Activated naive CD4-positive, alpha-beta T cell treated with anti-CD3 and anti-CD28 coated beads, Interleukin-2, amount 50 U/mL, for 16 hours (primary cell): ENCODE data around the gene UNC5CL.

Experiments
- DNase-seq: peaks from one replicate; pipeline ENCODE4 v3.0.0-alpha.2; 2020

Gene UNC5CL, protein sequence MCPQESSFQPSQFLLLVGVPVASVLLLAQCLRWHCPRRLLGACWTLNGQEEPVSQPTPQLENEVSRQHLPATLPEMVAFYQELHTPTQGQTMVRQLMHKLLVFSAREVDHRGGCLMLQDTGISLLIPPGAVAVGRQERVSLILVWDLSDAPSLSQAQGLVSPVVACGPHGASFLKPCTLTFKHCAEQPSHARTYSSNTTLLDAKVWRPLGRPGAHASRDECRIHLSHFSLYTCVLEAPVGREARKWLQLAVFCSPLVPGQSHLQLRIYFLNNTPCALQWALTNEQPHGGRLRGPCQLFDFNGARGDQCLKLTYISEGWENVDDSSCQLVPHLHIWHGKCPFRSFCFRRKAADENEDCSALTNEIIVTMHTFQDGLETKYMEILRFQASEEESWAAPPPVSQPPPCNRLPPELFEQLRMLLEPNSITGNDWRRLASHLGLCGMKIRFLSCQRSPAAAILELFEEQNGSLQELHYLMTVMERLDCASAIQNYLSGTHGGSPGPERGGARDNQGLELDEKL

DNA sequence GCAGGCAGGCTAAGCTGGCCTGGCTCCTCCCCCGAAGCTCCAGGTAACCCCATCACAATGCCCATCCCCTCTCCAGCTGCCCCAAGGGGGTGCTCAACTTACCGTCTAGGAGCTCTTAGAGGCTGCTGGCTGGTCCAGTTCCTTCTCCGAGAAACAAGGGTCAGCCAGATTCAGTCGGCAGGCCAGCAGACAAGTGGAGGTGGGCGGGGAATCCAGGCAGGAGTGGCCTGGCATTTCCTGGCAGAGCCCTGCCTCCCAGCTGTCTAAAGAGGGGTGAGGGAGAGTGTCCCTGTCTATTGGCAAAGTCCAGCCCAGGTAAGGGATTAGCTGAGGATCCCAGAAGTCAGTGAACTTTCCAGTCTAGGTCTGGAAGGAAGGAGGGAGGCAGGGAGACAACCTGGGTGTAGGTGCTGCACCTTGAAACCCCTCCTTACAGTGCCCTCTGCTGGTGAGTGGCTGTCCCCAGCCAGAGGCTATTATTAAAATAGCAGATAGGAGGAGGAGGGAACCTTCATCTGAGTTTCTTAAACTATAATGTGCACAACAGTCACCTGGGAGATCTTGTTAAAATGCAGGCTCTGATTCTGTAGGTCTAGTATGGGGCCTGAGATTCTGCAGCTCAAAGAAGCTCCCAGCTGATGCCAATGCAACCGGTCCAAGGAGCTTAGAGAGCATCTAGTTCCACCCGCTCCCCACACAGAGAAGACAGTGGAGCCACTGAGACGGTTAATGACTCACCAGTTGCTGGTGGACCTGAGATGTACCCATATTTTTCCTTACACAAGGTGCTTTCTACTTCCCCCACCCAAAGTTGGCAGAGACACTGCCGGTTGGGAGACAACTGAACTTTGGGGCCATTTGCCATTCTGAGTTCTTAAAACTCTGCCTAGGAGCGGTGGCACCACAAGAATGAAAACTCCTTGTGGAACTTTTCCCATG, at the start of gene UNC5CL:
Gene UNC5CL, minus strand, starts transcription at position 162 of the 939 bp plus-strand sequence. CDS start 4,147 bp downstream, outside the sequence.
- DNase-seq, result peak; percentile 60

- DNase-seq, result no peak
Observed at GRCh38 chr6:41088451-41088850, 49.4 kb upstream of the UNC5CL start.

- no peak for DNase-seq
Observed at GRCh38 chr6:41085182-41085581, 46.2 kb upstream of the UNC5CL start.

DNA sequence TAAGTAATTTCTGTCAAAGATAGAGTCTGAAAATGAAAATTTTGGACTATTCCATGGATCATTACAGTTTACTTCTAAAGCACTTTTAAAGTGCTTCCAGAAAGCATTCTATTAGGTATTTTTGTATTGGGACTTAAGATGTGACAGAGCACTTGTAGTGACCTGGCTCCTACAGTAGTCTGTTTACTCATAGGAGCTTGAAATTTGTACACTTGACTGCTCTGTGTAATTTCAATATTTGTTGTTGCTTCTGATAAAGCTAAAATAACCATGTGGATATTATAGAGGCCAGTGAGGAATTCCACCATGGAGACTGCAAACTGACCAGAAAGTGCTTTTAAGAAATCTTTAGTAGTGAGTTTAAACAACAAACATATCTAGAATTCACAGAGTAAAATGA, 44.1 kb upstream of the UNC5CL start:
- DNase-seq, result no peak

- no peak for DNase-seq
Observed at GRCh38 chr6:41080621-41081020, 41.6 kb upstream of the UNC5CL start.

DNA sequence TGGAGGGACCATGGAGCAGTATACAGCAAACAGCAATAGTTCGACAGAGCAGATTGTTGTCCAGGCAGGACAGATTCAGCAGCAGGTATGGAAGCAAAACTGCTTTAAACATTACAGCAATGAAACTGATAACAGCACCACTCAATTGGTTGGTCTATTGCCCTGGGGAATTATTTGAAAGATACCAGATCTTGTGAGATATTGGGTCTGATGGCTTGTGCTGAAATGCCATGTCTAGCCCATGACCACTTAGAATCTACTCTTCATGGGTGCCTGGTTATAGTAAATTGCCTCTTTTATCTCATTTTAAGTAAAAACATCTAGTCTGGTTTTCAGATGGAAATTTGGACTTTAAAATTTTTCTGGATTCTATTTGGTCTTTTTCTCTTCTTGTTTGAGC, 40.1 kb upstream of the UNC5CL start:
- DNase-seq, result no peak

- no peak for DNase-seq
Observed at GRCh38 chr6:41078101-41078500, 39.1 kb upstream of the UNC5CL start.

DNA sequence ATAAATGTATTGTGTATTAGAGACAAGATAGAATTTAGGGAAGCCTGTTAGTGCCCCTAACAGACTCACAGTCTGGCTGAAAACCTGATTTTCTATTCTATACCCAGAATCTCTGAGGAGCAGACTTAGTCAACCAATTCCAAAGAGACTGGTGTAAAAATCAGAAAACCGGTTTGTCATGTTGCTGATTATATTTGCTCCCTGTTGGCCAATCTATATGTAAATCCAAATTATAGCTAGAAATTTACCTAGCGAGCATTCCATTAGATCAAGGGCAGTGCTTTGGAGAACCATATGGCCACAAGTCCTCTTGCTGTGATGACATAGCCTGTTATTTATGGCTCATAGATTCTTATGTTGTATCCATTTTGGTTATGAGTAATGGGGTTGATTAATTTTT, 38.5 kb upstream of the UNC5CL start:
- DNase-seq, result no peak

GRCh38 chr6:41075651-41076626, 36.9 kb upstream of the UNC5CL start:
- no peak for DNase-seq

- no peak for DNase-seq
Observed at GRCh38 chr6:41074692-41075436, 35.8 kb upstream of the UNC5CL start.

GRCh38 chr6:41073968-41074691, 35.1 kb upstream of the UNC5CL start:
- DNase-seq, result no peak

GRCh38 chr6:41073203-41073967, 34.4 kb upstream of the UNC5CL start:
- DNase-seq, result peak; percentile 77

DNA sequence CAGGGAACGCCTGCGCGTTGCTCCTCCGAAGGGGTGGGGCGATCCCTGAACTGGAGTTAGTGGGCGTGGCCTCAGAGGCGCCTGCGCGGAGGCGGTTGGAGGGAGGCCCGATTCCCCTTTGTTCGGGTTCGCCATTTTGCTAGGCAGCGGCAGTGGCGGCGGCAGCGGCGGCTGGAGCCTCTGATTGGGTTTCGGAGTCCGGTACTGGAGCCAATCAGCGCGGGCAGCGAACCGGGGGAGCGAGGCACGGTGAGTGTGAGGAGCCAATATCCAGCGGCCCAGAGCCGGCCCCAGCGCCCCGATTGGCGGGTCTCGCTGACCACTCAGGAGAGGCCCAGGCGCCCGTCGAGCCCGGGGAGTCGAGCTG, 33.8 kb upstream of the UNC5CL start, which contains the start of gene NFYA:
Gene NFYA, plus strand, starts transcription at position 139 of the 367 bp plus-strand sequence. CDS start 6,116 bp downstream, outside the sequence.
- DNase-seq, result peak; percentile 100

GRCh38 chr6:41071923-41072835, 33.2 kb upstream of the UNC5CL start, which contains the start of gene OARD1:
TSS of gene OARD1 (minus strand) at chr6:41072356. CDS start at chr6:41071634, 722 bp downstream.
- DNase-seq, result peak; percentile 100

DNA sequence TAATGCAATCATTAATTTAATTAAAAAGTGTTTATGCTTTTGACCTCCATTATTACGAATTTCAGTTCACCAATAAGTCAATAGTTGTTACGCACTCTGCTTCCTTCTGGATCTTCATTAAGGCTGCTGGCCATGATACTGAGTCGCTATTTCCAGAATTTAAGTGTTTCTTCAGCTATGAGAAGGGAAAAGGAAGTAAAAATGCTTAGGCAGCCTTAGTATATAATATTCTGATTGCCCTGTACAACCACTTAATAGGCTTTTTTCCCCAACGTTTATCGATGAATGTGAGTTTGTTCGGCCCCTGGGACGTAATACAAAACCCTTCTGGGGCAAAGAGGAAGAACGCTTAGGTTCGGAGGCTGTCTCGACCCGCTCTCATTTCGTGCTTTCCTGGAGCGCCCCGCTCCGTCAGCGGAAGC, 32.5 kb upstream of the UNC5CL start:
- DNase-seq, result peak; percentile 67

DNA sequence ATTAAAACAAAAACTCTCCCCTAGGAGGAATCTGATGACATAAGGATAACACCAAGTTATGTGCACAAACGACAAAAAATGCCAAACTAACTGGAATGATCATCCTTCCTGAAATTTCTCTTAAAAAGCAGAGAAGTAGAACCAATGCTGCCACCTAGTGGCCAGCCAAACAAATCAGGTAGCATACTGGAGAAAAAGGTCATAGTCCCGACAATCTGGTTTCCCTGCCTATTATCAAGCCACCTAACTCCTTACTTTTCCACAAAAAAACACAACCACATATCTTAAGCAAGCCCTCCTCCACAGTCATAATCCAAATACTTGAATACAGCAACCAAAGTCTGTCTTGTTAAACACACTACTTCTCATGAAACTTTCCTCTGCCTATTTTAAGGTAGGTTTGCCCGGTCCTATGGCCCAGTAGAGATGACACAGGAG, 27.9 kb upstream of the UNC5CL start:
- DNase-seq, result peak; percentile 62

- DNase-seq, result no peak
Observed at GRCh38 chr6:41065550-41066026, 26.6 kb upstream of the UNC5CL start.

DNA sequence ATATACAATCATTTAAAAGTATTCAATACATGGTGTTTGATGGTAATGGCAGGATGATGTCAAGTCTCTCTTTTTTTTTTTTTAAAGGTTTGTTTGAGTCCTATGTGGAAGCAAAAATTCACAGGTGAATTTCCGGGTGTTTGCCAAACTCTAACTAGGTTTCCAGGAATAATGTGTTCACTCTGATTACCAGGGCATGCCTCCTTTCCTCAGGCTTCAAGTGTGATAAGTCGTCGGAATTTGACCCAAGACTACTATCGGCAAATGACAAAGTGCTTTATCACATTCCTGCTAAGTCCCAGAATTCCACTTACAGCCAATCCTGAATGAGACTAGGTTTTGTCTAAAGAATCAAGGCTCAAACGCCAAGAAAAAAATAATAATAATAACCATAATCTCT, 25.8 kb upstream of the UNC5CL start:
- no peak for DNase-seq
